GM21825 (cell line): Measurements from ENCODE around the gene ZNF207.
"Not testable (repeated sequence)": the region's sequence is repeated elsewhere in the genome, so short reads cannot be mapped to it uniquely, and the experiment has no call there.

Experiments used
- ATAC-seq: cut with Tn5 transposase; IDR thresholded peaks from one replicate; pipeline ENCODE4 v1.9.1; 2021; ENCODE audit warnings: mild to moderate bottlenecking, moderate library complexity; ENCODE audit not compliant: unreplicated experiment

The ZNF207 gene

GRCh38 chr17:32333187-32333586 is 16.8 kb upstream of the ZNF207 start:
- ATAC-seq = no peak

GRCh38 chr17:32335046-32335445 is 14.9 kb upstream of the ZNF207 start:
- ATAC-seq = no peak

- ATAC-seq = no peak
Measured at GRCh38 chr17:32335687-32336086, 14.3 kb upstream of the ZNF207 start.

- ATAC-seq = peak; percentile 26
Measured at GRCh38 chr17:32341141-32341856, 8.7 kb upstream of the ZNF207 start.

- ATAC-seq = peak; percentile 73
Measured at GRCh38 chr17:32341857-32342602, 7.9 kb upstream of the ZNF207 start, which contains the start of gene C17orf75. Gene C17orf75, minus strand, starts transcription at chr17:32342173. Its CDS starts 34 bp downstream, at chr17:32342139.

- no peak for ATAC-seq
Measured at GRCh38 chr17:32342603-32343325, 7.2 kb upstream of the ZNF207 start.

- ATAC-seq = no peak
Measured at GRCh38 chr17:32345951-32346600, 3.9 kb upstream of the ZNF207 start.

GRCh38 chr17:32348483-32348800 is 1.5 kb upstream of the ZNF207 start:
- no peak for ATAC-seq

- no peak for ATAC-seq
Measured at GRCh38 chr17:32349503-32349853, 479 bp upstream of the ZNF207 start.

- no peak for ATAC-seq
Measured at GRCh38 chr17:32350666-32351418, 885 bp downstream of the ZNF207 start.

GRCh38 chr17:32352734-32353133 is 2.8 kb downstream of the ZNF207 start:
- ATAC-seq = not testable (repeated sequence)

GRCh38 chr17:32355649-32356377 is 5.9 kb downstream of the ZNF207 start:
- ATAC-seq = no peak

GRCh38 chr17:32356378-32356743 is 6.4 kb downstream of the ZNF207 start:
- ATAC-seq = no peak

GRCh38 chr17:32356750-32357149 is 6.8 kb downstream of the ZNF207 start:
- no peak for ATAC-seq

GRCh38 chr17:32357615-32358014 is 7.7 kb downstream of the ZNF207 start:
- no peak for ATAC-seq

GRCh38 chr17:32361270-32361669 is 11.3 kb downstream of the ZNF207 start:
- ATAC-seq = no peak

GRCh38 chr17:32370426-32370825 is 20.5 kb downstream of the ZNF207 start:
- ATAC-seq = no peak

GRCh38 chr17:32382526-32383223 is 32.7 kb downstream of the ZNF207 start:
- no peak for ATAC-seq

- no peak for ATAC-seq
Measured at GRCh38 chr17:32383926-32384434, 34.0 kb downstream of the ZNF207 start.
